ENCODE data around the gene MLLT6.

- peak; percentile 47 to 98 (median 97) for TF ChIP-seq CTCF (IDR thresholded peaks at IDR 0.05)
- TF ChIP-seq EP300 (IDR thresholded peaks at IDR 0.05), result no peak
These were observed 24.9 kb downstream of the MLLT6 start, which contains the start of gene CISD3 for GRCh38 chr17:38729886-38730525.

All from ovary (tissue), 3 donors.